ENCODE results near the gene CUTC.
"Not testable (repeated sequence)": the region's sequence is repeated elsewhere in the genome, so short reads cannot be mapped to it uniquely, and the experiment has no call there.

CUTC gene

DNA sequence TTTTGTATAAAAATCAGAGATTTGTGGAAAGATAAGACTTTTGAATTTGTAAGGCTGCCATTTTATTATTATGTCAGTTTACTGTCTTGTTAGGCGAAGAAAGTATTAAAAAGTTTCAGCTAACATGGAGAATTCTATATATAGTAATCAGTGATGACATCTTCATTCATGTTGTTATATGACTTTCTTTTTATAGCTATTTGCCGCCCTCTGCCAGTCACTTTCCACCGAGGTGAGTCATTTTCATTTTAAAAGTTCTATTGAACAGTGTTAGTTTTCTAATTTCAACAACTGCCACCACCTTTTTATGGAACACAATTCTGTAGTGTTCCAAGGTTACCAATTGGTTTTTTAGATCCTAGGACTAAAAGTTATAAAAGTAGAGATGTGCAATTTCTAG is 11.8 kb downstream of the CUTC start:
- DNase-seq = no peak

DNA sequence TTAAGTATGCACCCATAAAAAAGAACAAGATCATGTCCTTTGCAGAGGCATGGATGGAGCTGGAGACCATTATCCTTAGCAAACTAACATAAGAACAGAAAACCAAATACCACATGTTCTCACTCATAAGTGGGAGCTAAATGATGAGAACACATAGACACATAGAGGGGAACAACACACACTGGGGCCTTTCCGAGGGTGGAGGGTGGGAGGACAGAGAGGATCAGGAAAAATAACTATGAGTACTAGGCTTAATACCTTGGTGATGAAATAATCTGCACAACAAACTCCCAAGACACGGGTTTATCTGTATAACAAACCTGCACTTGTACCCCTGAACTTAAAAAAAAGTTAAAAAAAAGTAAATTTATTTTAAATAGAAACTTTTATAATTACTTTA is 14.1 kb downstream of the CUTC start:
- DNase-seq = not testable (repeated sequence)

DNA sequence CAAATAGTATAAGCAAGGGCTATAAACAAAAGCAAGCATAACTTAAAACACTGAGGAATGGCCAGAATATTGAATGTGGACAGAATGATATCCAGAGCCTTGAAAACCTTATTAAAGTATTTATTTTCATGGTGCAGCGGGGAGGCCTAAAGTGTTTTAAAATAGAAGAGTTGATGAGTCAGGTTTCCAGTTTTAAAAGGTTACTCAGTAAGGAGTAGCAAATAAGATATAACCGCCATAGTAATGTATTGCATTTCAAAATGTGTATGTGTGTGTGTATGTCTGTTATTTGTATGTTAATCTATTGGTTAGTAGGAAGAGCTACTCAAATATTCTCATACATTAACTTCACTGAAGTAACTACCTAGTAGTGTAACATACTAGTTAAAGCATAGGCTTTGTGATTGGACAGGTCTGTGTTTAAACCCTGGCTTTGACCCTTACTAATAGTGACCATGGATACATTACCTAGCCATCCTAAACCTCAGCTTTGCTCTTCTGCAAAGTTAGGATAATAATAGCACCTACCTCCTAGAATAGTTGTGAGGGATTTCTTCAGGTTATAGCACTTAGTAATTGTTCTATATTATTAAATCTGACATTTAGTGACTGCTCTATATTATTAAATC is 16.9 kb downstream of the CUTC start:
- no peak for DNase-seq

DNA sequence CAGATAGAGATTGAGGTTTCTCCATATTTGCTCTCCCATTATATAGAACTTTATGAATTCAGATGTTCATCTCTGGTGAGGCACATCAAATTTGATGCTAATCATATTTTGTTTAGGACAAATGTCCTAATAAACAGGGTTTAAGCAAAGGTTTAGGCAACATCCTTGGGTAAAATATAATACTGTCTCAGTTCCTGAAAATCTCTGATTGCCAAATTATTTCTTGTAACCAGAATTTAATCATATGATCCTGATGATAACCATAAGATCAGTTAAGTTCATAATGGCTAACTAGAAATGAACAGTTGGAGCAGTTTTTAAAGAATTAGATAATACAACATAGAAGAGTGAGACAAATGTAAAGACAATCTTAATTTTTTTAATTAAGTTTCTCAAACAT is 18.6 kb downstream of the CUTC start:
- no peak for DNase-seq

DNA sequence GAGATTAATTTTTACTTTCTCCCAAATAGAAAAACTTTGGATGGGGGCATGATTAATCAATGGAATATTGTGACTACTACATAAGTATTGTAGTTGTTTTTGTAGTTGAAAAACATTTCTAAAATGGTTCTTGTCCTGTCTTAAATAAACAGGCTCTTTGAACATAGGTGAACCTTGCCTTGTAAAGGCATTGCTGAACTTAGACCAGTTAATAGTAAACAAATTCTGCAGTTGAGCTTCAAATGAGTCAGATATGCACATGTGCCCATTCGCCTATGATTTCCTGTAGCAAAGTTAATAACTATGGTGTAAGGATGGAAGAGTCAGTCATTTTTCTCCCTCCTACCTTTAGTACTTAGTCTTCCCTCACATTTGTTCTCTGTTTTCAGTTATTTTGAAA is 22.6 kb downstream of the CUTC start:
- DNase-seq = no peak

DNA sequence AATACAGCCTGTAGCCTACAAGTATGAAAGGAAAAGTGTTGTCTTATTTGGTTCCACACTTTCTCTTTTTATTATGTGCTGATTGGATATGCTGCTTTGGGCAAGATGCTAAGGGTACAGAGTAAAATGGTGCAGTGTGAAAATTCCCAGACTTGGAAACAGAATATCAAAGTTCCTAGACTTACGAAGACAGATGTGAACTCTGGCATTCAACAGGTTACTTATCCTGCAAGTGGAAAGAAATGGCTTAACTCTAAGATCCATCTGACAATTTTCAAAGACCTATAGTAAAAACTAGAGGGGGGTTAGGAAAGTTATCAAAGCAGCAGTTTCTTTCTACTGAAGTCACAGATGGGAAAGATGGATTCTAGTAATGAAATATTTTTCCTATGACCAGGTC is 24.1 kb downstream of the CUTC start:
- DNase-seq = no peak

DNA sequence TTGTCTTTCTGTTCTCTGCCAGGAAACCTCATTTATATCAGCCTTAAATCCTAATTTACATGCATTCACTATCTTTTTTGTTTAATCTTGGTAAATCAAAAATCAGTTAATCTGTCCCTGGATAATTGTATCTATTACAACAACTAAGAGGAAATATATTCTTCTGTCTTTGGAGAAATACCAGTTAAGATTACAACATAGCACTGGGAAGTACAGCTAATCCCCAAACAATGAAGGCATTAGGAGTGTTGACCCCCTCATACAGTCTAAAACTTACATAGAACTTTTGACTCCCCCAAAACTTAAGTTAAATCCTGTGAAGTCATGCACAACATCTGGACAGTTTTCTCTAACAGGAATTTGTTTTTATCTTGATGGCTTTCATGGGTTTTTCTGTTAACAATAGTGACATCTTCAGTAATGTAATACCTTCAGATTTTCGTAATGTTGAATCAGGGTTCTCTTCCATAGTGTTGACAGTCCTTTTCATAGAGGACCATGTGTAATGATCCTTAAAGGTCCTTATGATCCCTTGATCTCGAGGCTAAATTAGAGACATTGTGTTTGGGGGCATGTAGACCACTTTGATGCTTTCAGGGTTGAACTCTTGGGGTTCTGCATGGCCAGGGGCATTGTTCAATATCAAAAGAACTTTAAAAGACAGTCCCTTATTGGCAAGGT is 26.3 kb downstream of the CUTC start:
- DNase-seq = no peak

DNA sequence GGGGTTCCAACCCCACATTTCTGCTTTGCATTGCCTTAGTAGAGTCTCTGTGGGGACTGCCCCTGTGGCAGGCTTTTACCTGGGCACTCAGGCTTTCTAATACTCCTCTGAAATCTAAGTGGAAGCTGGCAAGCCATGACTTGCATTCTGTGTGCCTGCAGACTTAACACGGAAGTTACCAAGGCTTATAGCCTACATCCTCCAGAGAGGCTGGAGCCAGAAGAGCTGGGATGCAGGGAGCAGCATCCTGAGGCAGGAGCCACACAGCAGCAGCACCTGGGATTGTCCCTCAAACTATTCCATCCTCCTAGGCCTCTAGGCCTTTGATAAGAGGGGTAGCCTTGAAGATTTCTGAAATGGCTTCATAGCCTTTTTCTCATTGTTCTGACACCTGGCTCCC is 28.3 kb downstream of the CUTC start:
- DNase-seq = no peak

DNA sequence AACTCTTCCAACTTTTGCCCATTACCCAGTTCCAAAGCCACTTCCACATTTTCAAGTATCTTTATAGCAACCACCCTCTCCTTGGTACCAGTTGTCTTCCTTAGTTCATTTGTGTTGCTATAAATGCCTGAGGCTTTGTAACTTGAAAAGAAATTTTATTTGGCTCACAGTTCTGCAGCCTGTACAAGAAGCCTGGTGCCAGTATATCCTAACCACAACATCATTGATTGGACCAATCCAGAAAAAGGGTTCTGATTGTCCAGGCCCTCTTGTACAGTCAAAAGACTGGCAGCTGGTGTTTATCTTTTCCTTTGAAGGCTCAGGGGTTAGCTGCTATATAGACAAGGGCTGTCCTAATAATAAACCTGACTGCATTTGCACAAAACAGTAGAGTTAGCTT is 29.3 kb downstream of the CUTC start:
- DNase-seq = no peak

DNA sequence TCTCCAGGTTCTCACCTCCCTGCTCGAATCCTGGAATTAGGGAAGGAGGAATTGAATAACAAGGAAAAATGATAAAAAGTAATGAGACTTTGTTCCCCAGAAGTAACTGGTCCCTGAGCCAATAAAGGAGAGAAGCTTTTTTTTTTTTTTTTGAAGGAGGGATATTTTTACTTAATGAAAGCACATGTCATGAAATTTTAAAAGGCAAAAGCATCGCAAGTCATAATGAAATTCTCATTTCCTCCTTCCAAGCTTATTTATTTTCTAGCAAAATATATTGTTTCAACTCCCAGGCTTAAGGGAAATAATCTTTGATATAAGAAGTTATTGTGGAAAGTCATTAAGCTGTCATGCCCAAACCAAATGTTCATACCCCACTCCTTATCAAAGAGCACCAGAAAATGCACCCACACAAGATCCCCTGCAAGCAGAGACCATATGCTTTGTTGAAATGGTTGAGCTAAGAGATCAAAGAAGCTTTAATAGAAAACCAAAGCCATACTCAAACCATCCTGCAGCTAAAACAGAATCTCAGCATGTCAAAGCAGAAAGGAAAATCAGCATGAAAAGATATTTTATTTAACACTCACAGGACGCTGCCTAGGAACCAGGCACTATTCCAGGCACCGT is 33.8 kb downstream of the CUTC start:
- DNase-seq = no peak

DNA sequence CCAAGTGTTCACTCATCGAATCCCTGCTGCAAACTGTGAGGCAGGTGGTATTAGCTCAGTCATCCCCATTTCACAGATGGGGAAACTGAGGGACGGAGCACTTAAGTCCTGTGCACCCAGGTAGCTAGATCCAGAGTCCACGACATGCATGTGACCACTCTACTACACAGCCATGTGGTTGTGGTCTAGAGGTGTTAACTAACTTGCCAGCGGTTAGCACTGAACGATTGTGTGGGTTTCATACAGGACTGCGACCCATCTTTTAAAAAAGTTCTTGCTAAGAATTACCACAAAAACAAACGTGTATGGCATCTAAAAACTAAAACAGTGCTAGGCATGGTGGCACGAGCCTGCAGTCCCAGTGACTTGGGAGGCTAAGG is 34.3 kb downstream of the CUTC start:
- DNase-seq = no peak

DNA sequence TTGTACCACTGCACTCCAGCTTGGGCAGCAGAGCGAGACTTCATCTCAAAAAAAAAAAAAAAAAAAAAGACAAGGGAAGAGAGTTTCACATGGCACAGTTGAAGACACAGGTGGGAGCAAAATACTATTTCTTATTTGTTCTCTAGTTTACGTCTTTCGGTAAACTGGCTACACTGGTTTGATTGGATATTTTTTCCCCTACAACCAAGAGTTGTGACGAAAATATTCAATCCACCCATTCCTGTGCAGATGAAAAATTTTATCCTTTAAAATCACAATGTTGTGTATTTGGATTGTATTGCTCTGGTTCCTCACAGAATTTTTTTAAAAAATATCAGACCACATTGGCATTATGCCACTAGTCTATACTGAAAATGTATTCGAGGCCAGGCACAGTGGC is 35.9 kb downstream of the CUTC start:
- no peak for DNase-seq

DNA sequence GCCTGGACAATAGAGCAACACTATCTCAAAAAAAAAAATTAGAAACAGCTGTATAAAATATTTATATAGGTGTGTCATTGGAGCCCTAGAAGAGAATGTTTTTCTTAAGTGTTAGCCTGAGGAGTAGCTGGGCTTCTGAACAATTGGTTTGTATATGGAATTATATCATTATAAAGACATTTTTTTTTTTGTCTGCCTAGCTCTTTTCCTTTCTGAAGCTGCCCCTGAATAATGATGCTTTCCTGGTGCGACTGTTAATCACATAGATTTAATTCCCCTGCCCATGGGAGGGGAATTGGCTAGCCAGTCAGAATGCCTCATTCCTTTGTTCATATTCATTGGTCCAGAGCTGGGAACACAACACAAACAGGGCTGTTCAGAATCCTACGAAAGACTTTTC is 36.5 kb downstream of the CUTC start:
- DNase-seq = no peak

DNA sequence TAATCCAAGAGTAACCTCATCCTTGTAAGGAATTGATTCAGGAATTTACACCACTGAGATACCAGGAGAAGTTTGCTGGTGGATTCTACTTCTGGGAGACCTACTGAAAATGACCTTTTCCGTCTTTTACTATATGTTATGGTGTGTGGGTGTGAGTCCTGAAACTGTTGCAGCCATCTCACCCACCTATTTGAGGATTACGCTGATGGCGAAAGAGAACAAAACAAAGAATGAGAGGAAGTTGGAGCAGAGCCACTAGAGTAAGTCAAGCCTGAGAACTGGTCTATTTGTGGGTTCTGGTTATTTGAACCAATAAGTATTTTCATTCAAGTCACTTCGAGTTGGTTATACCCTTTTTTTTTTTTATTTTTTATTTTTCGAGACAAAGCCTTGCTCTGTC is 37.7 kb downstream of the CUTC start:
- no peak for DNase-seq

DNA sequence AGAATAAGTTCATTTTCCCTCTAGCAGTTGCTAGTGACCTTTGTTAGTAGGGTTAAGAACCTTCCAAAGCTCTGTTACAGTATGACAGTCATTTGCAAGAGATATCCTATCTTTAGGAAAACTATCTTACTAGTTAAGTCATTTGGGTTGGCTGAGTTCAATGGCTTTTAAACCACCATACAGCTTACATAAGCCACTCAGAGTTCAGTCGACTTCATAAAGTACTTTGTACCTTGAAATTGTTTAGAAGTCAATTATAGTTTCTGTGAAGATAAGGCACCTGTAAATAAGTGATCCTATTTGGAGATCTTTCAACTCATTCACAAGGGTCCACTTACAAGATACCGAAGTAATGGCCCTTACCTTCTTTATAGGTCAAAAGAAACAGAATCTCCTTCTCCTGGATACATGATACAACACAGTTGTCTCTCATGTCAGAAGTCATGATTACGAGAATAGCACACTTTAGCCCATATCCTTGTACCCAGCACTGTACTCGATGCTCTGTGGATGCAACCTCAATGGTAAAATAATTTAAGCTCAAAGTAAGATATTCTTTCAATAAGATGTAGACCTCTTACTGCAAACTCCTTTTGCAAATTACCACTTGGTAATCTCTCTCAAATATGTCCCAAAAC is 38.5 kb downstream of the CUTC start:
- no peak for DNase-seq

DNA sequence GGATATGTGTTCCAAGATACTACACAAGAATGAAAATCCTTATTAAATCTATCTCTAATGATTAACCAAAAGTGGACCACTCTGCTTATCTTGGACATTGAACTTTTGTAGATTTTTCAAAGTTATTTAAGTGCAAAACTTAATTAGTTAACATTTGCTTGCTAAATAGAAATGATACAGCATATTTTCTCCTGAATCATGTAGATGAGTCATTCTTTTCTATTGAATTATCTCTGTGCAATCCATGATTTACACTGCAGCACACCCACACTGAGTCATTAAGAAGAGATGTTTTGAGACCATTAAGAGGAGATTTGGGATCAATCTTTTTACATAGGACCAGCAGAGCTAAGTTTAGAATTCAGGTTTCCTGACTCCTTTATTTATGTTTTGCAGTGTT is 43.8 kb downstream of the CUTC start:
- no peak for DNase-seq

DNA sequence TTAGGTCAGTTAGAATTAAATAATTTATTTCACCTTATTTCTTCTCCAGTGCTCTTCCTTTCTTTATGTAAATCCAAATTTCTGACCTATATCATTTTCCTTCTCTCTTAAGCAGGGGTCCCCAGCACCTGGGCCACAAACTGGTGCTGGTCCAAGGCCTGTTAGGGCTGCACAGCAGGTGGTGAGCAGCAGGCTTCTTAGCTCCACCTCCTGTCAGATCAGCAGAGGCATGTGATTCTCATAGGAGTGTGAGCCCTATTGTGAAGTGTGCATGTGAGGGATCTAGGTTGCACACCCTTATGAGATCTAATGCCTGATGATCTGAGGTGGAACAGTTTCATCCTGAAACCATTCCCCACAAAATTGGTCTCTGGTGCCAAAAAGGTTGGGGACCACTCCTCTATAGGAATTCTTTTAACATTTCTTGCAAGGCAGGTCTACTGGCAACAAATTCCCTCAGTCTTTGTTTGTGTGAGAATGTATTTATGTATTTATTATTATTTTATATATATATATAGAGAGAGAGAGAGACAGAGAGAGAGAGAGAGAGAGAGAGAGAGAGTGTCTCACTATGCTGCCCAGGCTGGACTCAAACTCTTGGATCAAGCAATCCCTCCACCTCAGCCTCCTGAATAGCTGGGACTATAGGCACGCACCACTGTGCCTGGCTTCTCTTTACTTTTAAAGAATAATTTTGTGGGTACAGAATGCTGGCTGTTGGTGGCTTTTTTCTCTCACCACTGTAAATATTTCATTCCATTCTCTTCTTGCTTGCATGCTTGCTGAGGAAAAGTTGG is 46.1 kb downstream of the CUTC start:
- DNase-seq = no peak

DNA sequence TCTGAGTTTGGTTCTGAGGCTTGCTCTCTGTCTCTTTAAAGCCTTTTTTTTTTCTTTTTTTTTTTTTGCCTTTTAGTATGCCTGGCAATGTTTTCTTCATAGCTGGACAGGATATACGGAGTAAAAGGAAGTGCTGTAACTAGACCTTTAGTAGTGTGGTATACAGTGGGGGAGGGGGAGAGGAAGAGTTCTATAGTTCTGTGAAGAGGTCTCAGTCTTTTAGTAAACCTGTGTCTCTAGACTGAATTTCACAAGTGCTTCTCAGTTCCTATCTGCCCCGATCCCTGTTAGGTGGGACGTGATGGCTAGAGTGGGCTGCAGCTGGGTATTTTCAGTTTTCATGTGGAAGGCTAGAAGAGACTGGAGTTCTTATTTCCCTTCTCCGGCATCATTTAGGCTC is 47.3 kb downstream of the CUTC start:
- DNase-seq = no peak

DNA sequence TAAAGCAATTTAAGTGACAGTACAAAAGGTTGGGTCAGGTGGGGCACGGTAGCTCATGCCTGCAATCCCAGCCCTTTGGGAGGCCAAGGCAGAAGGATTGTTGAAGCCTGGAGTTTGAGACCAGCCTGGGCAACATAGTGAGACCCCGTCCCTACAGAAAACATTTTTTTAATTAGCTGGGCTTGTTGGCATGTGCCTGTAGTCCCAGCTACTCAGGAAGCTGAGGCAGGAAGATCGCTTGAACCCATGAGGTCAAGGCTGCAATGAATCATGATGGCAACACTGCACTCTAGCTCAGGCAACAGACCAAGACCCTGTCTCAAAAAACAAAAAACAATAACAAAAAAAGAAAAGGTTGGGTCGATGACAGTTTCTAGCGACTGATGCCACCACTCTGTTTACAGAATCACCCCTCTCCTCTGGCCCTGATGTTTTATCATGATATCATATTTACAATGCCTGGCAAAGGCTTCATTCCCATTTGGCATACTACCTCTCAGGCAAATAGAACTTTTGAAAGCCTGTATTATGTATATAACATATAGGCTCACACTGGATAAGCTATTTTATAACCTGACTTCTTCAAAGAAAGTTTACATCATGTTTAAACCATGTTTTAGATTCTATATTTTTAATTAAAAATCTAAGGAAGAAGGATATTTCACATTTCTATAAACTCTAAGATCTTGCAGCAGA is 49.8 kb downstream of the CUTC start:
- DNase-seq = no peak

DNA sequence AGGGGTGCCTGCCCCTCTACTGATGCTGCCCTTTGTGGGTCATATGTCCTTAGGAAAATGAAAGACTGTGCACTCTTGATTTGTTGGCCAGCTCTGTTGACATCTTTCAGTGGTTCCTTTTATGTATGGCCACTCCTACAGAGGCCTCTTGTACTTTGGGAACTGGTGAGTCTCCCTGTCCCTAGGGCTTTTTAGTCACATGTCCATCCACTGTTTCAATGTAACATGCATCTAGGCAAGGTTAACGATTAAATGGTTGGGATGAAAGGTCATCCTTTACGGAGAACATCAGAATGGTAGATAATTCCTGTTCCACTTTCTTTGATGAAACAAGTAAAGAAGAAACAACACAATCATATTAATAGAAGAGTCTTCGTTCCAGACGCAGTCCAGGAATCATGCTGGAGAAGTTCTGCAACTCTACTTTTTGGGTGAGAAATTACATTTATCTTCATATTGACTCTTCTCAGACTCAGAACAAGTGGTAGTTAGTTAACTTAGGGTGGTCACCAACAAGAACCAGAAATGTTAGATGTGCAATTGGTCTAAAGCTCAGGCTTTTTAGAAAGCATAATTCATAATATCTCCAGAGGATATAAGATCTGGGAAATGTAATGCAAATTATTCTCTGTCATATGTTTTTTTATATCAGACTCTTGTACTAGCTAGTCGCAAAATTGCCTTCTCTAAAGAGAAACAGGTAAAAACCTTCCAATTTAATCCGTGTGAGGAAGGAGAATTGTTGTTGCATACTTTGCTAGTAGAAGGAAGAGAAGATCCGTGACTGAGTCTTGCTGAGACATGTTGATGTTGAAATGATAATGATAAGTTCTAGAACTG is 50.6 kb downstream of the CUTC start, which contains the start of gene ABCC2:
TSS of gene ABCC2 (plus strand) at position 194 of the 840 bp plus-strand sequence. CDS start at position 399, 205 bp downstream.
- DNase-seq = no peak

DNA sequence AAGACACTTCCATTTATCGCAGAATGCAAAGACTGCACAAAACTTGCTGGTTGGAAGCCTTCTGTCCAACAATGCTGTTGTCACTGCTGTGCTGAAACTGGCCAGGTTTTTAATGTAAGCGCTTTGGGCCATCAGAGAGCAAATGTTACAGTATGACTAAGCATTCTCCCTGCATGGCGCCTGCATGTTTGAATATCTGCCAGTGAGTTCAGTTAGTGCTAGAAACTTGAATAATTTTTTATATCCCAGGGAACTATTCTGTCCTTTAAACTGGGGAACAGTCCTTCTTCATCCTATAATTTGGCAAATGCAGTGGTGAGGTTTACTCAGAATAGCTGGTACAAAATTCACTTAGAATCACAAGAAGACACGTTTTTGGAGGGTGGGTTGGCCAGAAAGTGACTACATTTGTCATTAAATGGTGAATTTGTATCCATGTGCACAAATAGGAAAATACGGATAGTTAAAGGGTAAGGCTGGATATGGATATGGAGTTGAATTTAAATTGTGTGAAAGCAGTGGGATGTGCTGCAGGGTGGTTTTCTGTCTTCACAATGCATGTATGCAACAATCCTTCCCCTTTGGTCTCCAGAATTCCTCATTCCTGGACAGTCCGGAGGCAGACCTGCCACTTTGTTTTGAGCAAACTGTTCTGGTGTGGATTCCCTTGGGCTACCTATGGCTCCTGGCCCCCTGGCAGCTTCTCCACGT is 52.1 kb downstream of the CUTC start:
- no peak for DNase-seq
